ENCODE data around the gene ZNF174.

GRCh38 chr16:3431779-3432219 is 30.8 kb downstream of the ZNF174 start:
- TF ChIP-seq EZH2 (IDR thresholded peaks at IDR 0.05; ENCODE audit: borderline replicate concordance, low read length) (no peak), CTCF (IDR thresholded peaks at IDR 0.05; ENCODE audit: low read length) (no peak)
